Measurements from ENCODE around the gene UNC13A. TPM values are rescaled to one million over a fixed set of nuclear protein-coding genes. Genes with fewer than 3 reads are reported as not detected.

Gene UNC13A
- total and polyA plus RNA-seq, 2 of the 8 experiments (the other 6 are each of a cell fraction or from before 2014, with no cell fraction given): 13.1 to 47.6 TPM

DNA sequence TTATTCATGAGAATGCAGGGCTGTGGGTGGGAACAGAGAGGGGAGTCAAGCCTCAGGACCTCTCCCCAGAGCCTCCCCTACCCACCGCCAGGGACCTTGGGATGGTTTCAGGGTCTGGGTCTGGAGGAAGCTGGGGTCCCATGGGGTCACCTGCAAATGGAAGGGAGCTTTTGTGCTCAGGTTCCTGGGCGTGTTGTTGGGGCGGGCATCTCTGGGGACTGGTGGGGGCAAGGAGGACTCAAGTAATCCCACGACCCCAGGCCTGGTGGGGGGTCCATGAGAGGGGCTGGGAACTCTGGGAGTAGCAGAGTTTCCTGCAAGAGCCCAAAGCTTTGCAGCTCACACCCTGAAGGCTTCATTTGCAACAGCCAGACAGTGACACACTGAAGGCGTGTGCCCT lies 60.2 kb downstream of the UNC13A start:
- no peaks in the 10 kb centered on the region for H3K4me1 ChIP-seq (replicated peaks in 1 of 4; ENCODE audit: control insufficient read depth in 3 of 4, insufficient read depth in 4 of 4, low read length in 3 of 4)
- FAIRE-seq (no peak), DNase-seq (ENCODE audit: low read depth in 1 of 2, low spot score in 2 of 2) (no peak)
- no peak overlapping the region for H3K4ac ChIP-seq (replicated peaks; ENCODE audit: insufficient read length, low read depth, low read length)
- no peaks in the 10 kb centered on the region for H3K79me2 ChIP-seq (ENCODE audit: control insufficient read depth in 1 of 2, insufficient read depth in 2 of 2, low read length in 2 of 2)
- no peak overlapping the region for H4K8ac ChIP-seq (ENCODE audit: extremely low read depth, insufficient read depth, low read length)
- no peak overlapping the region for H3K14ac ChIP-seq (ENCODE audit: insufficient read length)
- H3K9me3 ChIP-seq (ENCODE audit: insufficient read depth in 2 of 2, low read depth in 1 of 2, low read length in 1 of 2): no peaks in the 10 kb centered on the region; a peak in 1 of 4 replicates
- H3K18ac ChIP-seq (ENCODE audit: extremely low read depth, low read length): no peak overlapping the region
- TF ChIP-seq SP1 (IDR thresholded peaks at IDR 0.05; ENCODE audit: low read depth, low read length) (no peak), CBX5 (IDR thresholded peaks at IDR 0.05; ENCODE audit: low read depth, low read length) (no peak), MAFK (IDR thresholded peaks at IDR 0.05; ENCODE audit: low read depth, low read length) (no peak), ZNF274 (IDR thresholded peaks at IDR 0.05; ENCODE audit: borderline replicate concordance, extremely low read depth, low read length) (no peak), RAD21 (IDR thresholded peaks at IDR 0.05 in 1 of 2, conservative IDR thresholded peaks at IDR 0.05 in 1 of 2; ENCODE audit: low read depth in 2 of 2, low read length in 2 of 2) (no peak), CHD2 (IDR thresholded peaks at IDR 0.05; ENCODE audit: low read length) (no peak), EGR1 (IDR thresholded peaks at IDR 0.05; ENCODE audit: borderline replicate concordance, low read depth, low read length) (no peak), RFX5 (IDR thresholded peaks at IDR 0.05; ENCODE audit: borderline replicate concordance, low read depth, low read length) (no peak), RBBP5 (IDR thresholded peaks at IDR 0.05; ENCODE audit: borderline replicate concordance, low read depth, low read length) (no peak), HDAC6 (IDR thresholded peaks at IDR 0.05; ENCODE audit: low read depth, low read length) (no peak), TEAD4 (IDR thresholded peaks at IDR 0.05; ENCODE audit: low read depth, low read length) (no peak)
- no peak overlapping the region for H3K27ac ChIP-seq (ENCODE audit: low read depth, low read length)
- peaks cover 0 to 16% of the 10 kb centered on the region in 2 experiments for H4K20me1 ChIP-seq (replicated peaks in 1 of 2; ENCODE audit: control insufficient read depth in 1 of 2, insufficient read depth in 2 of 2, low read length in 2 of 2)
- no peak overlapping the region for H4K5ac ChIP-seq (ENCODE audit: insufficient read length, low read depth, low read length)
- H3K23ac ChIP-seq (ENCODE audit: insufficient read length): no peak overlapping the region
- no peaks in the 10 kb centered on the region for H3K27me3 ChIP-seq (replicated peaks in 1 of 4; ENCODE audit: control insufficient read depth in 3 of 4, extremely low read depth in 1 of 4, insufficient read depth in 3 of 4, low read length in 3 of 4)
- H2BK20ac ChIP-seq (ENCODE audit: low read length): no peak overlapping the region
- no peak overlapping the region for H4K91ac ChIP-seq (replicated peaks; ENCODE audit: insufficient read length, low read length)
- no peak overlapping the region for H2BK120ac ChIP-seq (replicated peaks; ENCODE audit: low read depth, low read length)
- POLR2A ChIA-PET (ENCODE audit: partially characterized antibody): interaction anchor here (0.5 to 1.5 kb wide), 2 partner anchors 14 to 22 kb away, joined by 3 to 5 read pairs; no protein-coding TSS in a partner anchor
- H3K9ac ChIP-seq (replicated peaks in 1 of 4; ENCODE audit: extremely low read depth in 1 of 4, low read depth in 3 of 4, low read length in 3 of 4): no peak overlapping the region
- no peak overlapping the region for H3K56ac ChIP-seq (replicated peaks; ENCODE audit: insufficient read length, low read depth, low read length)
- peaks cover 19% of the 10 kb centered on the region; the same call in 1 of the 2 replicates for H3K23me2 ChIP-seq (ENCODE audit: low read depth, low read length)
- H3K79me1 ChIP-seq (ENCODE audit: low read depth, low read length): no peaks in the 10 kb centered on the region; the same call in 1 of the 2 replicates
- no peak overlapping the region for H3K4me2 ChIP-seq (ENCODE audit: insufficient read depth in 1 of 2, low read depth in 2 of 2, low read length in 2 of 2)
- H3K4me3 ChIP-seq (ENCODE audit: extremely low read depth in 1 of 4, insufficient read depth in 2 of 4, low read depth in 3 of 4, low read length in 4 of 4): no peak overlapping the region
- WGBS, 2 experiments (ENCODE audit: extremely low coverage in 1 of 2, insufficient coverage in 1 of 2, insufficient read length in 1 of 2, insufficient replicate concordance in 2 of 2, low coverage in 1 of 2, low lambda C conversion rate in 2 of 2, missing lambda C conversion rate in 1 of 2): 83% methylated on average over 5 of the region's 5 CpGs; no CpG with 5 or more reads in 1 of the 2 experiments
- H2AFZ ChIP-seq (ENCODE audit: low read length): no peak overlapping the region
- CTCF ChIA-PET (ENCODE audit: partially characterized antibody): interaction anchor here (0.8 to 1.2 kb wide), 4 partner anchors 14 to 139 kb away, joined by 3 to 5 read pairs (median 4); no protein-coding TSS in a partner anchor
- no peak overlapping the region for H2AK5ac ChIP-seq (ENCODE audit: low read depth, low read length)
- H2BK12ac ChIP-seq (ENCODE audit: low read depth, low read length): no peak overlapping the region
- H2BK15ac ChIP-seq (ENCODE audit: low read length): no peak overlapping the region
- H3K36me3 ChIP-seq (ENCODE audit: control insufficient read depth in 2 of 4, insufficient read depth in 4 of 4, low read length in 3 of 4): peaks cover 0 to 31% (median 21%) of the 10 kb centered on the region in 4 experiments; a peak in 6 of 8 replicates
- no peak overlapping the region for H2BK5ac ChIP-seq (ENCODE audit: low read depth, low read length)
